Inferior parietal cortex (tissue), 1 donor: ENCODE results near the gene RASEF.

Experiments
- DNase-seq: peaks from one replicate; pipeline ENCODE4 v3.0.0-alpha.2; 2016; ENCODE audit errors: extremely low spot score

RASEF gene

DNA sequence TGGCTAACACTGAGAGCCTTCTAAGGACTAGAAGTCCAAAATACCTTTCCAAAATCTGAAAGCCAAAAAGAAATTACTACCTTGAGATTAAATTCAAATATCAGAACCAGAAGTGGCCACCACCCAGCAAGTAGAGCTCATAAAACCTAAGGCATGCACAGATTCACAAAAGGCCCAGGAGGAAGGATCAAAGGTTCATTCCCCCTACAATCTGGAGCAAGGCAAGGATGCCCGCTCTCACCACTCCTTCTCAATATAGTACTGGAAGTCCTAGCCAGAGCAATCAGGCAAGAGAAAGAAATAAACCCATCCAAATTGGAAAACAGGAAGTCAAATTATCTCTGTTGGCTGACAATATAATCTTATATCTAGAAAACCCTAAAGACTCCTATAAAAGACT is 6.0 kb downstream of the RASEF start:
- no peak for DNase-seq

GRCh38 chr9:83056174-83056573 is 6.8 kb downstream of the RASEF start:
- DNase-seq = no peak

DNA sequence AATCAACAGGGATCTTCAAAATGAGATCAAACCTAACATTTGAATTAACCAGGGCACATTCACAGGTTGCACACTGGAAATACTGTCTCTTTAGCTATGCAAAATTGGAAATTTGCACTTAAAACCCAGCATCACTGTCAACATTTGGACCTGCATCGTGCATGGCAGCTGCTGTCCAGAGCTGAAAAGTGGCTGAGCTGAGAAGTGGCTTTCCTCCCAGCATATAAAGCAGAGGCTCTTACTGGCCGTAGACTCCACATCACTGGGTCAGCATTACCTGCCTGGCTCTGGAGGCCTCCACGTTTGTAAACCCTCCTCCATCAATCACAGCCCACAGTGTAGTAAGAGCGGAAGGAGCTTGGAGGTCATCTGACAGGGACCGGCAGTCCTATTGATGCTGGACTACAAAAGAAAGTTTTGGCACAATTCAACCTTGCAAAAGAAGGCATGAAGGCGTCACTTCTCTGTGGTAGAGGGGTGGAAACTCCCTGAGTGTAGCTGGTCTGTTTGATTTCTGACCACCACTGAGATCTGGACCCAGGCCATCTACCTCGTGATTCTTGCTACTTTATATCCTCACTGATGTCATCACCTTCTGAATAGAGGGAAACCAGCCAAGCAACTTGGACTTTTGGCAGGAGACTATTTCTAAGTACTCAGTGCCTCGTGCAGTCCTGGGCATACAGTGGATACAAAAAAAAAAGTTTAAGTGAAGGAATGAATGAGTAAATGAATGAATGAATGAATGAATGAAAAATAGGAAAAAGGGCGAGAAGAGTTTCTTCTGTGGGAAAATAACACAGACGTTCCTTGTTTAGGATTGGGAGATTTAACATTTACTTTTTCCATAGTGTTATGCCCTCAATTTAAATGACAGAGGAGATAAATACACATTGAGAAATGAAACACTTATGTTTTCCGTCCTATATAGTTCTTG is 14.8 kb downstream of the RASEF start:
- DNase-seq = no peak

DNA sequence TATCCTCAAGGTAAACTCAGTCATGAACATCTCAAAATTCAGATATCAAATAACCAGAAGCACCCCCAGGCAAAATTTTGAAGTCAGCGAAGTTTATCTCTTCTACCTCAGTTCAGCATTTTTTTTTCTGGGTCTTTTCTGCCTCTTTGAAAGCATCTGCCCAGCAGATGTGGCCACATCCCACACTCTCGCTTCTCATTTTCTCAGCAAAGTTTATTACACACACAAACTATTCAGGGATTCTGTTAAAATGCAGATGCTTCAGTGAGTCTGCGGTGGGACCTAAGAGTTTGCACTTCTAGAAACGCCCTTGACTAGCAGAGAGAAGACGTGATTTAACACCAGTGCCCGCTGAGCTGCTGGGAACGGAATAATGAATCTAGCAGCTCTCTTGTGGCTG is 19.3 kb downstream of the RASEF start:
- DNase-seq = no peak

- DNase-seq = no peak
Observed at GRCh38 chr9:83041771-83042170, 21.2 kb downstream of the RASEF start.

DNA sequence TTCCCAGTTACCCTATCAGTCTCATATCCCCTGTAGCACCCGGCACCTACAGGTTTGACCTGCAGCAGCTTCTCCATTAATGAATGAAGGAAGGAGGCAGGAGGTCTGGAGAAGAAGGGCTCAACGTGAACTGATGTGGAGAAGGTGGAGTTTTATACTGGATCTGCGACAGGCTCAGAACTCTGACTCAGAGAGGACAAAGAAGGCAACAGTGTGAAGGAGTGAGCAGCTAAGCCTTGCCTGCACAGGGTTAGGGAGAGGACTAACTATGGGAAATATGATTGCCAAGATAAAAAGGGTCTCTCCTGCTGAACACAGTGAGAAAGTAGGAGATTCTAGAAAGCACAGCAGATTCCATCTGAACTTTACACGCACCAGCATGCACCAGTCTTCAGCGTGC is 23.6 kb downstream of the RASEF start:
- no peak for DNase-seq

GRCh38 chr9:83036043-83036442 is 26.9 kb downstream of the RASEF start:
- DNase-seq = no peak

GRCh38 chr9:83035143-83035542 is 27.8 kb downstream of the RASEF start:
- no peak for DNase-seq

GRCh38 chr9:83034587-83034986 is 28.4 kb downstream of the RASEF start:
- no peak for DNase-seq

DNA sequence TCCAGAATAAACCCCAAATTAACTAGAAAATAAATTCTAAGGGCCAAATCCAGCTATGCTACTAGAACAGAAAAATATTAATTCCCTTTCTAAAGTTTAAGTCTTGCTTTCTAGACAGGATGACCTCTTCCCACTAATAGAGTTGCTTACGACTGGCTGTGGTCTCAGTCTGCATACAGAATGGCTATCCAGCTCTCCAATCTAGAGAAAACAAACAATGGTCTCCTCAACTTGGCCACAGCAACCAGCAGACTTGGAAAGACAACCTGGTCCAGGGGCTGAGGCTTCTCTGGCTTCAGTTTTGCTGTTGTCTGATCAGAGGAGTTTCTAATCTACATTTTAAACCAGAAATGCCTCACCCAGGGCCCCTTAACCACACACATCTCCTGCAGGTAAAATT is 28.9 kb downstream of the RASEF start:
- no peak for DNase-seq

DNA sequence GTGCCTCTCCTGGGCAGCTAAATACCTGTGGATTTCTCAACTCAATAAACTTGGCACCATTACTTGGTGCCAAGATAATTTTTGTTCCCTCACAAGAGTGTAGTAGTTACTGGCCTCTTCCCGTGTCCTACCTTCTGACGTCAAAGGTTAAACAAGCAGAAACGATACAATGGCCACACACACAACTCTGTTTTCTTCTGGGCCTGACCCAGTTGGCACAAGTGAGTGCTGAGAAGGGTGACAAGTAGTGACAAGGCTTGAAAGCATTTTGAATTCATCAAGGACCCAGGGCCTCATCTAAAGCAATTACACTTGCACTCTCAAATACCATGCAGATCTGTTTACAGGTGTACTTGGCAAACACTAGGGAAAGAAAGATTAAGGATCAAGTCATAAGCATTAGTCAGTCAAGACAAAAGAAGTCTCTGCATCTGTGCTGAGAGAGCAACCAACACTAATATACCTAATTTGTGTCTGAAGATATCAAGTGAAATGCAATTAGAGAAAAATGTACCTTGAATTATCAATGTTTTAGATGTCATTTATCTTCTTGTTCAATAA is 30.8 kb downstream of the RASEF start:
- DNase-seq = no peak

DNA sequence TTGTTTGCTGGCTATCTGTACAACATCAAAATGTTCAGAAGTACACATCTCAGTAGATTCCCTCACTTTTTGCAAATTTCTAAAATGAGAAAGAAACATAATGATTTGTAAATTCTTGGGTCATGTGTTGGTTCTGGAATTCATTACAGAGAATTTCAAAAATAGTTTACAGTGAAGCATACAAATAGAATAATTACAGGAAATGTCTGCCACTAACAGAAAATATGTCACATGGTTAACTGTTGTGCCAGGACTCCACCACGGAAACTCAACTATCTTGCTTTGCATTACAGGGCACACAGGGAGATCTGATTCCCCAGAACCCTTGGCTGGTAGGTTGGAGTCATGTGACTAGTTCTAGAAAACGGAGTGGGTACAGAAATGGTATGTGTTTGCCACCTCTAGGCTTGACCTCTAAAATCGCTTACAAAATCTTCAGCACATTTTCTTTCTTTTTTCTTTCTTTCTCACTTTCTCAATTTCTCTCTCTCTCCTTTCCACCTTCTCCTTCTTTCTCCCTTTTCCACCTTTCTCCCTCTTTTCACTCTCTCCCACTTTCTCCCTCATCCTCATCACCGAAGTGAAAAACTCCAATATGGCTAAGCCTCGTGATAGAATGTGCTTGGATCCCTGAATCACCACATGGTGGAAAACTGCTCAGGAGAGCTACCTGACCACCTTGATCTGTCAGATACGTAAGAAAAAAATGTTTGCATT is 32.4 kb downstream of the RASEF start:
- no peak for DNase-seq

GRCh38 chr9:83029531-83030137 is 33.3 kb downstream of the RASEF start:
- DNase-seq = no peak

GRCh38 chr9:83027153-83027891 is 35.6 kb downstream of the RASEF start:
- DNase-seq = no peak

GRCh38 chr9:83024506-83025125 is 38.3 kb downstream of the RASEF start:
- no peak for DNase-seq

DNA sequence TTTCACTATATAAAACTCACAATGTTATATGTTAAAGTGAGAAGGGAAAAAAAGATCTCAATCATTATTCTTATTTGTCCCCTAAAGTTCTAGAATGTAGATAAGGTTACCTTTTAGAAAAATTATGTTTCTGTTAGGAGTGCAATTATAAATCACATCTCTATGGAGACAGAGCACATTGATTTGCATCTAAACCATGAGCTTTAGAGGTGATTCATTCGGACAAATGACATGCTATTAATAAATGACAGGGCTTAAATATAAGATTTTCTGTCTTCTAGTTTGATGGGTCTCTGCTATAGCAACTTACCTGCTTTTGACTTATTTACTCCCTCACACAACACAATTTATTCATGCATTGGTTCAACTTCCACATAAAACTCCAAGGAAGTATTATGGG is 39.8 kb downstream of the RASEF start:
- no peak for DNase-seq

DNA sequence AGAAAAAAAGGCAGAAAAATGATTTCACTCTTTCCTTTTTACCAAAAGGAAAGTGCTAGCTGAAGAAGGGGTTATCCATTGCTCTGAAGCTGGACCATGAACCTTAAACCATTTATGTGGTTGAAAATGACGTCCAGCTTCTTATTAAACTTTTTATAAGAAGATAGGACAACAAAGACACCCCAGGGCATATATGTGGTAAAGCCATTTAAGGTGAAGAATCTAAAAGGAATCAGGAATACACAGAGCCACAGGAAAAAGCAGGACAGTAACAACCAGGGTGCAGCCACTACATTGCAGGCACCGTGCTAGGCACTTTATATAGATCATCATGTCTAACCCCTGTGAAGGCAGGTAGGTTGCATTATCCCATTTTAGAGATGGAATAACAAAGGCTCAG is 42.1 kb downstream of the RASEF start:
- DNase-seq = no peak

DNA sequence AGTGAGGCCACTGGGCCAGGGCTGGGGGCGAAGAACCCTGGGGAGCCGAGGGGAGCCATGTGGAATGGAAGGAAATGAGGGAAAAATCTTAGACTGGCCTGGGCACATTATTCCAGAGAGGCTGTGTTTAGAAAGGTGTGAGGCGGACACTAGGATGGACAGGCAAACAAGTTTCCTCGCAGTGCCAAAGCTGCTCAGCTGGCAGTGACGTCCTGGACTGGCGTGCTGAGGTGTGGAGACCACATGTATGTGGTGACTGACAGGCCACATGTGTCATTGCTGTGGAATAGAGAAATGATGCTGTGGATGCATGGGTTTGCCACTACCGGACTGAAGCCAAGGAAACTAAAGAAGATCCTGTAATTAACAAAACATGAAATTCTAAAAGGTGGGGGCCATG is 42.6 kb downstream of the RASEF start:
- DNase-seq = no peak

- DNase-seq = no peak
Observed at GRCh38 chr9:83019246-83019645, 43.7 kb downstream of the RASEF start.

DNA sequence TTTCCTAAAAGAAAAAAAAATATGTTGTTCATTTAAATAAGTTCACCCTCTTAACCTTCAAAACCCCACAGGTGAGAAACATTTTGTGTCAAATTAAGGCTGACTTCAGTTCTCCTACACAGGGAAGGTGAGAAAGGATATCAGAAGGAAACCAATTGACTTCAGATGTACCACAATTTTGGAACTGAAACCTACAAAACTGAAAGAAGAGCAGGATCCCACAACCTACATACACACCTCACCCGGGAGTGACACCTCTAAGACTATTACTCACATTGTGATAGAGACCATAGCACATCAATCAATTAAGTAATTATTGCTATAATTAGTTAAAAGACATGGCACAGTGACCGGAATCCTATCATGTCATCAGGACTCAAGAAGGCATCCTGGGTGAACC is 47.0 kb downstream of the RASEF start:
- no peak for DNase-seq
